Adrenal gland (tissue), 5 donors: ENCODE data around the gene STIM1.

ENCODE experiments used
- CTCF ChIP-seq, 6 experiments: fragments of 450-650 bp in 4 of 6; fragments of 200-600 bp in 2 of 6; sonication (generic) in 1 of 6; IDR thresholded peaks; 1 replicate in 5 of 6; 2 replicates in 1 of 6; pipeline versions ENCODE4 v1.5.1 to v1.8.0; 2016 to 2021; ENCODE audit warnings: antibody characterized with exemption in 6 of 6, mild to moderate bottlenecking in 2 of 6, moderate library complexity in 1 of 6
- POLR2A ChIP-seq, 2 donors: fragments of 450-650 bp; IDR thresholded peaks; one replicate each; pipeline ENCODE4 v1.6.1; 2017; ENCODE audit warnings: antibody characterized with exemption in 2 of 2, mild to moderate bottlenecking in 2 of 2, moderate library complexity in 1 of 2
- donor health status: DM: no; HTN: no; CAD: no.

GRCh38 chr11:4074266-4074665 is 218.8 kb downstream of the STIM1 start:
- no peak for TF ChIP-seq CTCF (IDR thresholded peaks at IDR 0.05)
- no peak for TF ChIP-seq POLR2A (IDR thresholded peaks at IDR 0.05)
